ENCODE results near the gene HOXA7. TPM values are rescaled to one million over a fixed set of nuclear protein-coding genes. Genes with fewer than 3 reads are reported as not detected.

Gene HOXA7
- total and polyA plus RNA-seq, 4 donors, result 1.0 to 2.2 (median 1.4) TPM

GRCh38 chr7:27146491-27147198 is 9.8 kb downstream of the HOXA7 start:
- ATAC-seq (ENCODE audit: insufficient read depth, low FRiP score) (no peak), DNase-seq (peak in 2 of 3 donors; percentile 36 to 68)
- Histone ChIP-seq H3K27me3 (ENCODE audit: control insufficient read depth in 3 of 3, insufficient read depth in 3 of 3, low read length in 2 of 3) (peaks cover 0 to 51% (median 12%) of the 10 kb centered on the region in 3 donors), H3K4me1 (ENCODE audit: control insufficient read depth in 5 of 5, insufficient read depth in 5 of 5, low read length in 5 of 5) (peaks cover 0 to 49% (median 8%) of the 10 kb centered on the region in 5 donors), H3K4me3 (no peak overlapping the region), H3K9ac (ENCODE audit: insufficient read depth in 1 of 2, low read length in 2 of 2) (peak overlapping the region; percentile 25 to 96), H3K9me3 (ENCODE audit: control insufficient read depth in 4 of 4, insufficient read depth in 3 of 4, low read length in 3 of 4) (peaks cover 0 to 4% (median 0%) of the 10 kb centered on the region in 4 donors), H3K27ac (ENCODE audit: low read depth in 1 of 2, low read length in 1 of 2) (peak overlapping the region in 1 of 2 donors; percentile 95), H3K36me3 (ENCODE audit: control insufficient read depth in 4 of 4, insufficient read depth in 4 of 4, low read length in 4 of 4) (peaks cover 0 to 24% (median 2%) of the 10 kb centered on the region in 4 donors)
- no peak for TF ChIP-seq CTCF (IDR thresholded peaks at IDR 0.05; ENCODE audit: control extremely low read depth, extremely low read depth)
- WGBS, 2 donors, result 49 to 65% methylated on average over 5 of the region's 5 CpGs

- Histone ChIP-seq H3K4me1 (ENCODE audit: control insufficient read depth in 5 of 5, insufficient read depth in 5 of 5, low read length in 5 of 5) (peaks cover 0 to 49% (median 8%) of the 10 kb centered on the region in 5 donors), H3K36me3 (ENCODE audit: control insufficient read depth in 4 of 4, insufficient read depth in 4 of 4, low read length in 4 of 4) (peaks cover 0 to 30% (median 6%) of the 10 kb centered on the region in 4 donors), H3K4me3 (peak overlapping the region; percentile 18), H3K27ac (ENCODE audit: low read depth in 1 of 2, low read length in 1 of 2) (peak overlapping the region in 1 of 2 donors; percentile 83), H3K27me3 (ENCODE audit: control insufficient read depth in 3 of 3, insufficient read depth in 3 of 3, low read length in 2 of 3) (peaks cover 0 to 53% (median 10%) of the 10 kb centered on the region in 3 donors), H3K9ac (ENCODE audit: insufficient read depth in 1 of 2, low read length in 2 of 2) (peak overlapping the region; percentile 11 to 96), H3K9me3 (ENCODE audit: control insufficient read depth in 4 of 4, insufficient read depth in 3 of 4, low read length in 3 of 4) (peaks cover 0 to 4% (median 0%) of the 10 kb centered on the region in 4 donors)
- DNase-seq, result peak; percentile 35 to 67 (median 58)
- no peak for TF ChIP-seq CTCF (IDR thresholded peaks at IDR 0.05; ENCODE audit: control extremely low read depth, extremely low read depth)
- ATAC-seq (ENCODE audit: insufficient read depth, low FRiP score), result no peak
- 51 to 76% methylated on average over 11 of the region's 11 CpGs for WGBS, 2 donors
Measured at GRCh38 chr7:27145914-27146412, 10.5 kb downstream of the HOXA7 start.

GRCh38 chr7:27145165-27145913 is 11.1 kb downstream of the HOXA7 start:
- Histone ChIP-seq H3K36me3 (ENCODE audit: control insufficient read depth in 4 of 4, insufficient read depth in 4 of 4, low read length in 4 of 4) (peaks cover 0 to 37% (median 6%) of the 10 kb centered on the region in 4 donors), H3K27me3 (ENCODE audit: control insufficient read depth in 3 of 3, insufficient read depth in 3 of 3, low read length in 2 of 3) (peaks cover 0 to 54% (median 13%) of the 10 kb centered on the region in 3 donors), H3K4me1 (ENCODE audit: control insufficient read depth in 5 of 5, insufficient read depth in 5 of 5, low read length in 5 of 5) (peaks cover 0 to 54% (median 5%) of the 10 kb centered on the region in 5 donors), H3K9me3 (ENCODE audit: control insufficient read depth in 4 of 4, insufficient read depth in 3 of 4, low read length in 3 of 4) (peaks cover 0 to 4% (median 0%) of the 10 kb centered on the region in 4 donors), H3K4me3 (peak overlapping the region; percentile 18), H3K27ac (ENCODE audit: low read depth in 1 of 2, low read length in 1 of 2) (peak overlapping the region in 1 of 2 donors; percentile 83), H3K9ac (ENCODE audit: insufficient read depth in 1 of 2, low read length in 2 of 2) (peak overlapping the region in 1 of 2 donors; percentile 96)
- DNase-seq (peak; percentile 41 to 61 (median 50)), ATAC-seq (ENCODE audit: insufficient read depth, low FRiP score) (no peak)
- WGBS, 2 donors, result 36 to 56% methylated on average over 47 of the region's 47 CpGs
- no peak for TF ChIP-seq CTCF (IDR thresholded peaks at IDR 0.05; ENCODE audit: control extremely low read depth, extremely low read depth)
